ENCODE measurements around the gene LBX2. TPM values are rescaled to one million over a fixed set of nuclear protein-coding genes. Genes with fewer than 3 reads are reported as not detected.

Gene LBX2
- total RNA-seq, 2 donors from 2014 or later: 2.3 to 7.6 TPM

GRCh38 chr2:74502147-74502719 lies 2.8 kb upstream of the LBX2 start:
- ATAC-seq (peak; percentile 27), DNase-seq (peak; percentile 45 to 57 (median 52))
- peak overlapping the region; percentile 53 to 78 (median 72) for H3K27ac ChIP-seq
- intact Hi-C loops (cut with DNase I): no loop called here
- TF ChIP-seq POLR2A (IDR thresholded peaks at IDR 0.05) (no peak), CTCF (IDR thresholded peaks at IDR 0.05) (no peak)
- H3K27me3 ChIP-seq: peaks cover 0 to 5% of the 10 kb centered on the region in 2 donors
- peak overlapping the region; percentile 43 to 74 for H3K4me3 ChIP-seq
- H3K4me1 ChIP-seq: peaks cover 74% of the 10 kb centered on the region
- no peaks in the 10 kb centered on the region for H3K9me3 ChIP-seq
- WGBS, 2 donors: 8 to 27% methylated on average over 16 to 32 of the region's 32 CpGs
- no peaks in the 10 kb centered on the region for H3K36me3 ChIP-seq (replicated peaks in 1 of 2; ENCODE audit: insufficient read depth in 1 of 2, low read depth in 2 of 2)

GRCh38 chr2:74501335-74502071 lies 2.1 kb upstream of the LBX2 start:
- intact Hi-C loops (cut with DNase I): no loop called here
- TF ChIP-seq CTCF (IDR thresholded peaks at IDR 0.05) (no peak), POLR2A (IDR thresholded peaks at IDR 0.05) (no peak)
- DNase-seq (no peak), ATAC-seq (no peak)
- no peaks in the 10 kb centered on the region for H3K36me3 ChIP-seq (replicated peaks in 1 of 2; ENCODE audit: insufficient read depth in 1 of 2, low read depth in 2 of 2)
- H3K27me3 ChIP-seq: peaks cover 0 to 5% of the 10 kb centered on the region in 2 donors
- H3K4me3 ChIP-seq: no peak overlapping the region
- H3K9me3 ChIP-seq: no peaks in the 10 kb centered on the region
- H3K27ac ChIP-seq: no peak overlapping the region
- 75 to 86% methylated on average over 18 of the region's 18 CpGs for WGBS, 2 donors
- H3K4me1 ChIP-seq: peaks cover 69% of the 10 kb centered on the region

GRCh38 chr2:74500578-74500946 lies 1.2 kb upstream of the LBX2 start:
- peaks cover 60% of the 10 kb centered on the region for H3K4me1 ChIP-seq
- ATAC-seq (no peak), DNase-seq (no peak)
- H3K9me3 ChIP-seq: no peaks in the 10 kb centered on the region
- no peaks in the 10 kb centered on the region for H3K36me3 ChIP-seq (replicated peaks in 1 of 2; ENCODE audit: insufficient read depth in 1 of 2, low read depth in 2 of 2)
- no peak overlapping the region for H3K27ac ChIP-seq
- H3K27me3 ChIP-seq: peaks cover 0 to 5% of the 10 kb centered on the region in 2 donors
- intact Hi-C loops (cut with DNase I): no loop called here
- H3K4me3 ChIP-seq: no peak overlapping the region
- TF ChIP-seq POLR2A (IDR thresholded peaks at IDR 0.05) (no peak), CTCF (IDR thresholded peaks at IDR 0.05) (no peak)

GRCh38 chr2:74499940-74500577 lies 656 bp upstream of the LBX2 start:
- ATAC-seq (no peak), DNase-seq (no peak)
- Histone ChIP-seq H3K4me1 (peaks cover 55% of the 10 kb centered on the region), H3K27me3 (peaks cover 0 to 5% of the 10 kb centered on the region in 2 donors), H3K27ac (no peak overlapping the region), H3K36me3 (replicated peaks in 1 of 2; ENCODE audit: insufficient read depth in 1 of 2, low read depth in 2 of 2) (no peaks in the 10 kb centered on the region), H3K9me3 (no peaks in the 10 kb centered on the region), H3K4me3 (no peak overlapping the region)
- no peak for TF ChIP-seq CTCF (IDR thresholded peaks at IDR 0.05)
- no peak for TF ChIP-seq POLR2A (IDR thresholded peaks at IDR 0.05)
- intact Hi-C loops (cut with DNase I): no loop called here
- 66 to 73% methylated on average over 13 to 15 of the region's 15 CpGs for WGBS, 2 donors
